Suprapubic skin (tissue), 3 donors: ENCODE results near the gene KIF13A.

Experiments used
- CTCF ChIP-seq, 2 donors: fragments of 200-600 bp in 1 of 2; fragments of 450-650 bp in 1 of 2; sonication (generic) in 1 of 2; IDR thresholded peaks; one replicate each; pipeline ENCODE4 v1.5.1; 2016 to 2019; ENCODE audit warnings: antibody characterized with exemption in 2 of 2, mild to moderate bottlenecking in 1 of 2, moderate library complexity in 1 of 2
- EP300 ChIP-seq: sonication (generic); formaldehyde crosslinking; IDR thresholded peaks from one replicate; pipeline ENCODE4 v1.6.1; 2017; ENCODE audit warnings: antibody characterized with exemption

GRCh38 chr6:17995414-17995813 is 8.0 kb upstream of the KIF13A start:
- TF ChIP-seq CTCF (IDR thresholded peaks at IDR 0.05): no peak
- TF ChIP-seq EP300: no peak
